Pons (tissue), 1 donor: ENCODE data around the gene UNC45A.
"Not testable (repeated sequence)": the region's sequence is repeated elsewhere in the genome, so short reads cannot be mapped to it uniquely, and the experiment has no call there.

ENCODE experiments used
- DNase-seq: peaks from one replicate; pipeline ENCODE4 v3.0.0-alpha.2; 2016; ENCODE audit warnings: low spot score

Gene UNC45A

DNA sequence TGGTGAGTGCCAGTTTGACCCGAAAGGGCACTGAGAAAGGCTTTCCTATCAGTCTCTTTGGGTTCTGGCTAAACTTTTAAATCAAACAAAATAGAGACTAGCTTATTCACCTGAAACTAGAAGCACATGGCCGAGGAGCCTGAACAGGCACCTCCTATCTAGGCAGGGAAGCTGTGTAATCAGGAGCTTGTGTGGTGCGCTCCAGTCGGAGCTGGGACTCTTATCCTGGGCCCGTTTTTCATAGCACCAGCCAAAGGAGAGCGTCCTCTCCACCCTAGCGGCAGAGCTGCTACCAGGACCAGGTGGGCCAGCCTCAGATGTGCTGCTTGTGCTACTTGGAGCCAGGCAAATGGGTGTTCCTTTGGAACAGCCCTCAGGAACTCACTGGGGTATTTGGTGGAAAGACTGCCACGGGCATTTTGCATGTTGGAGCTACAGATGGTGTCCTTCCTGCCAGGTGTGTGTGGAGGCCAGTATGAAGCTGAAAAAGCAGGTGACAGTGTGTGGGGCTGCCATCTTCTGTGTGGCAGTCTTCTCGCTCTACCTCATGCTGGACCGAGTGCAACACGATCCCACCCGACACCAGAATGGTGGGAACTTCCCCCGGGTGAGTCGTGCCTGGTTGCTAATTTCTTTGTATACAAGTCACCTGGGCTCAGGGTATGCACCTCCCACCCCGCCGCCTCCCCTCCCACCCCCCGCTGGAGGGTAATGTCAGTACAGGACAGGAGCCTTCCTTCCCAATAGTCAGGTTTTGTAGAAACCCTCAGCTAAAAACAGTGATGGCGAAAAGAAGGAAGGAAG lies 31.1 kb upstream of the UNC45A start:
- no peak for DNase-seq

DNA sequence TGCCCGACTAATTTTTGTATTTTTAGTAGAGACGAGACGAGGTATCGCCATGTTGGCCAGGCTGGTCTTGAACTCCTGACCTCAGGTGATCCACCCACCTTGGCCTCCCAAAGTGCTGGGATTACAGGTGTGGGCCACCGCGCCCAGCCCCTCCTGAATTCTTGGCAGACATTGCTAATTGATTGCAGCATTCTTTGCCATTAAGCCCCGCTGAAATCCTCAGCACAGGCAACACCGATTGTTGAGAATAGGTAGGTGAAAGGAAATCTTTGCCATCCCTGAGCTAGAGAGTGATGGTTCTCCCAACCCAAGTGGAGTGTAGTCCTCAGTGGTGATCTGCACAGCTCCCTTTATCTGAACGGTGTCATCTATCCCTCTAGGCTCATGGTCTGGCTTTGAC lies 30.3 kb upstream of the UNC45A start:
- no peak for DNase-seq

DNA sequence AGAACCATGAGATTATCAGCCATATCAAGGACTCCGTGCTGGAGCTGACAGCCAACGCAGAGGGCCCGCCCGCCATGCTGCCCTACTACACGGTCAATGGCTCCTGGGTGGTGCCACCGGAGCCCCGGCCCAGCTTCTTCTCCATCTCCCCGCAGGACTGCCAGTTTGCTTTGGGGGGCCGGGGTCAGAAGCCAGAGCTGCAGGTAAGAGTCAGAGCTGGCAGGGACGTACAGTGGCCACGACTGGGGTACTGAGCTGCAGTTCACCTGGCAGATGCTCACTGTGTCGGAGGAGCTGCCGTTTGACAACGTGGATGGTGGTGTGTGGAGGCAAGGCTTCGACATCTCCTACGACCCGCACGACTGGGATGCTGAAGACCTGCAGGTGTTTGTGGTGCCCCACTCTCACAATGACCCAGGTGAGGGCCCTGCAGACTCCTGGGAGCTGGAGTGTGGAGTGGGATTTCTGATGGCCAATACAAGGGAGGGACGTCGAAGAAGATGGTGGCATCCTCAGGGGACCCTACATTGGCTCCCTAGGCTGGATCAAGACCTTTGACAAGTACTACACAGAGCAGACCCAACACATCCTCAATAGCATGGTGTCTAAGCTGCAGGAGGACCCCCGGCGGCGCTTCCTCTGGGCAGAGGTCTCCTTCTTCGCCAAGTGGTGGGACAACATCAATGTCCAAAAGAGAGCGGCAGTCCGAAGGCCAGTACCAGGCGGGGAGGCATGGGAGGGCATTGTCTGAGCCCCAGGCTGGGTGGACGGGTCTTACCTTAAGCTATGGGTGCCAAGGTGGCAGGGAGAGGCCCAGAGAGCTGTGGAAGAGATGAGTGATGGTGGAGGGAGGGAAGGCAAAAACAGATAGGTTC lies 29.5 kb upstream of the UNC45A start:
- DNase-seq = no peak

DNA sequence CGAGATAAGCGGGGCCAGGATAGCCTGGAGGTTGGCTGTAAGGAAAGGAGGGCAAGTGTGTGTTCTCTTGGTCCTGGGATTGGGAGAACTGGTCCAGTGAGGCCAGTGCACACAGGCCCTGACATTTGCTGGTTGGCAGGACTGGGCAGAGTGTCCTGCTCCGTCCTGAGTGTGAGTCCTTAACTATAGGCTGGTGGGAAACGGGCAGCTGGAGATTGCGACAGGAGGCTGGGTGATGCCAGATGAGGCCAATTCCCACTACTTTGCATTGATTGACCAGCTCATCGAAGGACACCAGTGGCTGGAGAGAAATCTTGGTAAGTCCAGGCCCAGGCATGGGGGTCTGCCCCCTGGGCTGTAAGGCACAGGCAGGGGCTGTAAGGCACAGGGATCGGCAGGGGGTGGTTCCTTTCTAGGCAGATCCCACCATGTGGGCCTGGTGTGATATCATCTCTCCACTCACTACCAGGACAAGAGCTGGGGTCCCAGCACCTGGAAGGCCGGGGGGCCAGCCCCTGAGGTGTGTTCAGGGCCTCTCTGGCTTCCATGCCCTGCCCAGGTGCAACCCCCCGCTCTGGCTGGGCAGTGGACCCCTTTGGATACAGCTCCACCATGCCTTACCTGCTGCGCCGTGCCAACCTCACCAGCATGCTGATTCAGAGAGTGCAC lies 28.8 kb upstream of the UNC45A start:
- no peak for DNase-seq

DNA sequence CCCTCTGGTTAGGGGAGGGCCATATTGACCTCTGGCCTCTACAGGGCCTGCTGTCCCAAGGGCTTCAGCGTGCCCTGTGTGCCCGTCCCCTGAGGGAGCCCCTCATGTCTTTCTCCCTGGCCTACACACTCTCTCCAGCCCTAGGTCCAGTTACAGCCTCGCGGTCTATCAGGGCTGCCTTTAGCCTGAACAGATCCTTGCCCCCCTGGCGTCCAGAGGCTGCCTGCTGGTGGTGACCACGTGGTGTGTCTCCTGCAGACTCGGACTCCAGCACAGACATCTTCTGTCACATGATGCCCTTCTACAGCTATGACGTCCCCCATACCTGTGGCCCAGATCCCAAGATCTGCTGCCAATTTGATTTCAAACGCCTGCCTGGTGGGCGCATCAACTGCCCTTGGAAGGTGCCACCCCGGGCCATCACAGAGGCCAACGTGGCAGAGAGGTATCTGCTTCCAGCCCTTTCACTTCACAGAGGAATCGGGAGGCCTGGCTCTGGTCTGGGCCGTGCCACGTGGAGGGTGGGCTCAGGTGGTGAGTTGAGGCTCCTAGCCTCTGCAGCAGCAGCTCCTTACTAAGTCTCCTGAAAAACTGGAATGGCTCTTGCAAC lies 27.9 kb upstream of the UNC45A start:
- no peak for DNase-seq

DNA sequence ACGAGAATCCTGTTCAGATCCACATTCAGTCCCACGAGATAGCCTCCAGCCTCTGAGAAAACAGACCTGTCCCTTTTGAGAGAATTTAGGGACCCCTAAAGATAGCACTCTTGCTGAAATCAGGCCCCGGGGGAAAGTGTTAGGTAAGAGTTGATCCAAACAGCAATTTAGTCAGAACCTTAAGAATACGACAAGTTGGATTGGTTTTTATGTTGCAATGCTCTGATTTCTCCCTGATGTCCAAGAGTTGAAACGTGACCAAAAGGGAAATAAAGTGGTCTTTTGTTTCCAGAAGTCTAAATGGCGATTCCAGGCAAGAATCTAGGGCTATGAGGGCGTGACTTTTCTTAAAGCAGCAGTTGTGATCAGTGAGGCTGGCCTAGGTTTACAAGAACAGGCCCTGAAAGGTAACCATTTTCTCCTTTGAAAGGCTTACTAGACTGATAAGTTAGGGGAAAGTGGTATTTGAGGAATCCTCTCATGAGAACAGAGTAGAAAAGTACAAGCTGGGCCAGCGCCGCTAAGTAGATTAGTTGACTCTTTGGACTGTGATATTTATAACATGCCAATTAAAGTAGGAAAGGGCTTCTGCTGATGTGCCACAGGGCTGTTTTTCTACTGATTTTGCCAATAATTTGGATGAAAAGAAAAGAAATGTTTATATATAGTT lies 27.1 kb upstream of the UNC45A start:
- peak; percentile 84 for DNase-seq

DNA sequence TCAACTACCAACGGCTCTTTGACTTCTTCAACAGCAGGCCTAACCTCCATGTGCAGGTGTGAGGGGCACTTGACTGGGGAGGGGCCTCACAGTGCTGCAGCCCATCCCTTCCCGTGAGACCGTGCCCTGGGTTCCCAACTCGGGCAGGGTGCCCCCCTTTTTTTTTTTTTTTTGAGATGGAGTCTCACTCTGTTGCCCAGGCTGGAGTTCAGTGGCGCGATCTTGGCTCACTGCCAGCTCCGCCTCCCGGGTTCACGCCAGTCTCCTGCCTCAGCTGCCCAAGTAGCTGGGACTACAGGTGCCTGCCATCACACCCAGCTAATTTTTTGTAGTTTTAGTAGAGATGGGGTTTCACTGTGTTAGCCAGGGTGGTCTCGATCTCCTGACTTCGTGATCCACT lies 25.6 kb upstream of the UNC45A start:
- DNase-seq = not testable (repeated sequence)

DNA sequence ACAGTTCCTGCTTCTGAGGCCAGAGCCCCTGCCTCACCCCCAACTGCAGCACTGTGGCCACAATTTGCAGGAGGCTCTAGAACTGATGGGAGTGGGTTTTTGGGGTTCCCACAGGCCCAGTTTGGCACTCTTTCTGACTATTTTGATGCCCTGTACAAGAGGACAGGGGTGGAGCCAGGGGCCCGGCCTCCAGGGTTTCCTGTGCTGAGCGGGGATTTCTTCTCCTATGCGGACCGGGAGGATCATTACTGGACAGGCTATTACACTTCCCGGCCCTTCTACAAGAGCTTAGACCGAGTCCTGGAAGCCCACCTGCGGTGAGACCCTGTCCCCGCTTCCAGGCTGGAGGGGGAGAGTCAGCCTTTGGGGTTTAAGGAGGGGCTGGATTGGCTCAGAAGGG lies 25.1 kb upstream of the UNC45A start:
- no peak for DNase-seq

DNA sequence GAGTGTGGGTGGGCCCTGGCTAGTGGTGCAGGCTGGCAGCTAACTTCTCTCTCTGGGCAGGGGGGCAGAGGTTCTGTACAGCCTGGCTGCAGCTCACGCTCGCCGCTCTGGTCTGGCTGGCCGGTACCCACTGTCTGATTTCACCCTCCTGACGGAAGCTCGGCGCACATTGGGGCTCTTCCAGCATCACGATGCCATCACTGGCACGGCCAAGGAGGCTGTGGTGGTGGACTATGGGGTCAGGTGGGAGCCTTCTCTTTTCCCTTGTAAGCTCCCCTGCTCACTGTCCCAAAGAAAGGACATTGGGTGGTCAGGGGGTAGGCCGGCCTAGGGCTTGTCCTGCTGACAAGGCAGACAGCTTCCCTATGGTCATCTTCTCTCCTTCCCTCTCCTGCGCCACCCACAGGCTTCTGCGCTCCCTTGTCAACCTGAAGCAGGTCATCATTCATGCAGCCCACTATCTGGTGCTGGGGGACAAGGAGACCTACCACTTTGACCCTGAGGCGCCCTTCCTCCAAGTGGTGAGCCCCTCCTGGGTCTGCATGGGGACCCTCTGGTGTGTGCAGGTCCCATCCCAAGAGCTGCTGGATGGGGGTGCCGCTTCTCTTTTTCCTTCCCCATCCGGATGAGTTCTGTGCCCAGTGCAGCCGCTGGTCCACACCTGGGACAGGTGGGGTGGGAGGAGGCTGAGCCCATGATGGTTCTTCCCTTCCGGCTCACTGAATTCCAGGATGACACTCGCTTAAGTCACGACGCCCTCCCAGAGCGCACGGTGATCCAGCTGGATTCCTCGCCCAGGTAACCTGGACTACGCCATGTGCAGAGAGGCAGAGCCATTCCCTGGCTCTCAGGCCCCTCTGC lies 24.4 kb upstream of the UNC45A start:
- no peak for DNase-seq

DNA sequence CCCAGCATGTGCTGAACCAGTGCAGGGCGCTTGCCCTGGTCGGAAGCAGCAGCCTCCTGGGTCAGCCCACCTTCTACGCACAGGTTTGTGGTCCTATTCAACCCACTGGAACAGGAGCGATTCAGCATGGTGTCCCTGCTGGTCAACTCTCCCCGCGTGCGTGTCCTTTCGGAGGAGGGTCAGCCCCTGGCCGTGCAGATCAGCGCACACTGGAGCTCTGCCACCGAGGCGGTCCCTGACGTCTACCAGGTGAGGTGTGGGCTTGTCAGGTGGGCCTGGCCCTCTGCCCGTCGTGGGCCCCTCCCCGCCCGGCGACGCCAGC lies 23.8 kb upstream of the UNC45A start:
- no peak for DNase-seq

DNA sequence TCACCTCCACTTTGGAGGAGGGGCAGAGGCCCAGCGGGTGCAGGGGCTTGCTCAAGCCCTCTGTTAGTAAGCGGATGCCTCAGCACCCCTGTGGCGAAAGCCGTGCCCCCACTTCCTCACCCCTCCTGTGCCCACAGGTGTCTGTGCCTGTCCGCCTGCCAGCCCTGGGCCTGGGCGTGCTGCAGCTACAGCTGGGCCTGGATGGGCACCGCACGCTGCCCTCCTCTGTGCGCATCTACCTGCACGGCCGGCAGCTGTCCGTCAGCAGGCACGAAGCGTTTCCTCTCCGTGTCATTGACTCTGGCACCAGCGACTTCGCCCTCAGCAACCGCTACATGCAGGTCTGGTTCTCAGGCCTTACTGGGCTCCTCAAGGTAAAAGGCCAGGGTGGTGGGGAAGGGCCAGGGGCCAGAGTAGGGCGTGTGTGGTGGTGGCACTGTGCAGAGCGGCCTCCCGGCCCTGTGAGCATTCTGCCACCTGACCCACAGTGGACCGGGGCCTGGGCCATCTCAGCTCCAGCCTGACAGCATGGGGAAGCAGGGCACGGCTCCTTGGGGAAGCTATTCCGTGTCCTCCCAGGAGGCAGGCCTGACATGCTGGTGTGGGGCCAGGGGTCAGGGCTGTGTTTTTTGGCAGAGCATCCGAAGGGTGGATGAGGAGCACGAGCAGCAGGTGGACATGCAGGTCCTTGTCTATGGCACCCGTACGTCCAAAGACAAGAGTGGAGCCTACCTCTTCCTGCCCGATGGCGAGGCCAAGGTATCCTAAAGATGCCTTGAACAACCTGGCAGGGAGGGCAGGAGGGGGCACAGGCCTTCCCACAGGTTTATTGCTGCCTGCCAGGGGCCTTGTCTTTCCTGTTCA lies 22.9 kb upstream of the UNC45A start:
- DNase-seq = no peak

DNA sequence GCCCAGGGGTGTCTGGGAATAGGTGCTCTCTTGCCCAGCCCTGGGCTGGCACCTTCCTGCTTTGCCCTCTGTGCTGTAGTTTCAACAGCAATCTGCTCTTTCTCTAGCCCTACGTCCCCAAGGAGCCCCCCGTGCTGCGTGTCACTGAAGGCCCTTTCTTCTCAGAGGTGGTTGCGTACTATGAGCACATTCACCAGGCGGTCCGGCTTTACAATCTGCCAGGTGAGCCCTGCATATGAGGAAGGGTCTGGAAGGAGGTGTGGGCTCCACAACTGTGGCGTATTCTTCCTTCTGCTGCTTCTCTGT lies 22.4 kb upstream of the UNC45A start:
- no peak for DNase-seq

DNA sequence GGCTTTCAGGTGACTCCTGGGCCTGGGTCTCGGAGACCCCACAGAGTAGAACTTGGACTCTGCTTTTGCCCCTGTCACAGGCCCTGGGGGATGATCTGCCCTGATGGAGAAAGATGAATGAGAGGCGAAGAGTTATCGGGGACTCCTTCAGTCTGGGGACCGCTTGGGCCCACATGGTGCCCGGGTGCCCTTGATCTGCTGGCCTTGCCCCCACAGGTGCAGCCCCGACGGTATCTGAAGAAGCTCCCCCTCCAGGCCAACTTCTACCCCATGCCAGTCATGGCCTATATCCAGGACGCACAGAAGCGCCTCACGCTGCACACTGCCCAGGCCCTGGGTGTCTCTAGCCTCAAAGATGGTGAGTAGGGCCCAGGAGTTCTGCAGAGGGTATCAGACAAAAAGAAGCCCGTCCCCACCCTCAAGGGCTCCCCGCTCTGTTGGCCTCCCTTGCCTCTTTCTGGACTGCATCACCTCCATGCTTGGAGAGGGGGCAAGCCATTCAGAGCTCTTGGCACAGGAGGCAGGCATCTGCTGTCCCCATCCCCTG lies 21.6 kb upstream of the UNC45A start:
- no peak for DNase-seq

DNA sequence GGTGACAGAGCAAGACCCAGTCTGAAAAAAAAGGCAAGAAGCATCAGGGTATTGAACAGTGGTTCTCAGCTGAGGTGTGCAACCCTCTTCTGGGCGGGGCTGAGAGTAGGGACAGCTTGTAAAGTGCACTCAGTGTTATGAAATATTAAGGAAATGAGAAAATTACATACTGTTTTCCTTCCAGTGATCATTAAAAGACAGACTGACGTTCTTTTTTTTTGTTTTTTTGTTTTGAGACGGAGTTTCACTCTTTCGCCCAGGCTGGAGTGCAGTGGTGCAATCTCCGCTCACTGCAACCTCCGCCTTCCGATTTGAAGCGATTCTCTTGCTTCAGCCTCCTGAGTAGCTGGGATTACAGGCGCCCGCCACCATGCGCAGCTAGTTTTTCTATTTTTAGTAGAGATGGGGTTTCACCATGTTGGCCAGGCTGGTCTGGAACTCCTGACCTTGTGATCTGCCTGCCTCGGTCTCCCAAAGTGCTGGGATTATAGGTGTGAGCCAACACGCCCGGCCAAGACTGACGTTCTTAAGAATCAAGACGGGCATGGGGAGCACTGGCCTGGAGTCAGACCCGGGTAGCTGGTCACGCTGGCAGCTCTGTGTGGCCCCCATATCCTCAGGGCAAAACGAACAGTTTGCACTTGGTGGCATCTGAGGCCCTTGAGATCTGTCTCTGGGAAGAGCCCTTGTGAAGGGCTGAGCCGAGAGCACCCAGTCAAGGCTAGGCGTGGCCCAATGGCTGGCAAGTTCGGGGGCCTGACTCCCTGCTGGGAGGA lies 20.6 kb upstream of the UNC45A start:
- DNase-seq = no peak

DNA sequence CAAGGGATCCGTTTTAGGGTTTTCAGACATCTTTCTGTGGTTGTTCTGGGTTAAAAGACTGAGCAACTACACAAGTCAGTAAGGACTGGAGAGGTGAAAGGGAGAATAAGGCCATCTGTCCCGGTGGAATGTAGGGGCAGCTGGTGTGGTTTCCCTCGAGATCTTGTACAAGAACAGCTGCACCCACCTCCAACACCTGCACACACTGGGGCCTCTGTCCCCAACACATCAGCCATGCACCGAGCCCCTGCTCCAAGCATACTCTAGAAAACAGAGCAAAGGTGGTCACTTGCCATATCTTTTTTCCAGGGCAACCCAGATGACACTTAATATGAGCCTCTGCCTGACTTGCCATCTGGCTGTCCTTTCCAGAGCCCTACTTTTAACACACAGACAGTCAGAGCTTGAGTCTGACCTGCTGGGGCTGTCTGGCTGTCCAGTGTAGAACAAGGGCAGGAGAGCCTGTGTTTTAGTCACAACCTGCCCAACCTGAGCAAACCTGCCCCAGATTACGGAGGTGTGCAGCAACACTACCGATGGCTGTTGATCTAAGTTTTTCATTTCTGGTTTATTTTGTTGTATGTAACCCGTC lies 19.8 kb upstream of the UNC45A start:
- no peak for DNase-seq

DNA sequence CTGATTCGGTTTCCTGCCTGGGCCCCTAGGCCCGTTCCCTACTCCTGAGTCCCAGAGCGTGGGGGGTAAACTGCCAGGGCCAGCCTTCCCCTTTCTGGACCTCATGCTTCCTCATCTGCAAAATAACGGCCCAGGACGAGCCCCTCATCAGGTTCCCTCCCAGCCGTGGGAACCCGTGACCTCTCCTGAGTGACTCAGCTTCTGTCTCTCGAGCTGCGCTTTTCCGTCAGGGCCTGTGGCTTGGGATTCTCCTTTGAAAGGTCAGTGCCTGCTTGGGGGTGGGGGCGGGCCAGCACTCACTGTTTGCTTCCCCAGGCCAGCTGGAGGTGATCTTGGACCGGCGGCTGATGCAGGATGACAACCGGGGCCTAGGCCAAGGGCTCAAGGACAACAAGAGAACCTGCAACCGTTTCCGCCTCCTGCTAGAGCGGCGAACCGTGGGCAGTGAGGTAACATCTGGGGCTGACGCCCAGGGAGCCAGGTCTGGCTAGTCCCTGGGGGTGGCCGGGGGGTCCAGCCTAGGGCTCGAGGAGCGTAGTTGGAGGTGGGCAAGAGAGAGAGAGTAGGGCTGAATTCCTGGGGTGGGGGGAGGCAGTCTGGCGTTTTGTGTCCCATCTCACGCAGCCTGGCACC lies 19.2 kb upstream of the UNC45A start:
- DNase-seq = no peak

DNA sequence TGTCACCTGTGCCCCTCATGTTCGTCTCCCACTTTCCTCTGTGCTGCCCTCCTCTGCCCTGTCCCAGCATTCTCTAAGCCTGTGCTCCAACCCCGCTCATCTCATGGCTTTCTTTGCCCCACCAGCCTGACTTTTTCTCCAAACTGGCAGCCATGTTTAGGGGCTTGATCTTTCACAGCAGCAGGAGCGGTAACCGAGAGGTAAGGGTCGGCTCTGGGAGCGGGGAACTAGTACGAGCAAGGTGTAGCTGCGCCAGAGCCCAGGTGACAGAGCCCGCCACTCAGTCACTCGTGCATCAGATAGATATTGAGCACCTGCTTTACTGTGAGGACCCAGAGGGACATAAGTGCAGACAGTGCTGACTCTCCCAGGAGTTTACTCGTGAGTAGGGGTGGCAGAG lies 18.6 kb upstream of the UNC45A start:
- DNase-seq = no peak

DNA sequence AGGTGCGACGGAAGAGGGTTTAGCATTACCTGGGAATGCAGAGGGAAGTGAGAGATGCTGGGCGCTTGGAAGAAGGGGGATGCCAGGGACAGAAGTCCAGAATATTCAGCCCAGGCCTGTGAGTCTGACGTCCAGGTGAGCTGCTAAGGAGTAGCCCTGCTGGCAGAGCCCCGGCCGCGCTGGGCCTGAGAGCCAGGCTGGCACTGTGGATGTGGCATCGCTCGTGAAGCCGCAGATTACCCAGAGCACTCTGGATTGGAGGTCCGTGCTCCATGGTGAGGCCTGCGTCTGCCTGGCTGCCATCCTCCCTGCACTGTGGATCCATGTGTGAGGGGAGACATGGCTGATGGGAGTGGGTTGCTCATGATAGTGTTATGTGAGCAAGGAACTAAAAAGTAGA lies 17.5 kb upstream of the UNC45A start:
- DNase-seq = no peak
